GM18861 (cell line): ENCODE results near the gene EIF3L.

Experiments
- ATAC-seq: cut with Tn5 transposase; IDR thresholded peaks from one replicate; pipeline ENCODE4 v1.9.1; 2021; ENCODE audit not compliant: unreplicated experiment

Gene EIF3L

GRCh38 chr22:37904572-37905533 is 55.6 kb downstream of the EIF3L start:
- ATAC-seq, result no peak

- peak; percentile 74 for ATAC-seq
Observed at GRCh38 chr22:37905534-37906363, 56.5 kb downstream of the EIF3L start, which contains the start of gene MICALL1. Gene MICALL1, plus strand, starts transcription at chr22:37906297. Its CDS starts 126 bp downstream, at chr22:37906423.

- ATAC-seq, result peak; percentile 22
Observed at GRCh38 chr22:37906364-37907008, 57.3 kb downstream of the EIF3L start.

- ATAC-seq, result no peak
Observed at GRCh38 chr22:37907036-37907954, 58.1 kb downstream of the EIF3L start.

GRCh38 chr22:37909766-37910165 is 60.5 kb downstream of the EIF3L start:
- no peak for ATAC-seq

- ATAC-seq, result no peak
Observed at GRCh38 chr22:37910890-37911672, 61.9 kb downstream of the EIF3L start.

- no peak for ATAC-seq
Observed at GRCh38 chr22:37911697-37912096, 62.5 kb downstream of the EIF3L start.

GRCh38 chr22:37912171-37912570 is 63.0 kb downstream of the EIF3L start:
- no peak for ATAC-seq

- no peak for ATAC-seq
Observed at GRCh38 chr22:37913233-37913721, 64.1 kb downstream of the EIF3L start.

GRCh38 chr22:37916311-37916710 is 67.1 kb downstream of the EIF3L start:
- no peak for ATAC-seq

- no peak for ATAC-seq
Observed at GRCh38 chr22:37917874-37918548, 68.8 kb downstream of the EIF3L start.

- no peak for ATAC-seq
Observed at GRCh38 chr22:37918580-37919270, 69.5 kb downstream of the EIF3L start.

GRCh38 chr22:37920126-37920525 is 70.9 kb downstream of the EIF3L start:
- no peak for ATAC-seq

GRCh38 chr22:37922191-37922590 is 73.0 kb downstream of the EIF3L start:
- no peak for ATAC-seq

- ATAC-seq, result no peak
Observed at GRCh38 chr22:37923927-37924326, 74.7 kb downstream of the EIF3L start.

GRCh38 chr22:37924386-37925065 is 75.3 kb downstream of the EIF3L start:
- ATAC-seq, result no peak

GRCh38 chr22:37925330-37925729 is 76.1 kb downstream of the EIF3L start:
- ATAC-seq, result no peak
